HG03521 (cell line): ENCODE results near the gene RAET1E.
"Not testable (repeated sequence)": the region's sequence is repeated elsewhere in the genome, so short reads cannot be mapped to it uniquely, and the experiment has no call there.

Source experiments
- ATAC-seq: cut with Tn5 transposase; IDR thresholded peaks from one replicate; pipeline ENCODE4 v1.9.1; 2021; ENCODE audit warnings: mild to moderate bottlenecking, moderate library complexity; ENCODE audit not compliant: unreplicated experiment

Gene RAET1E

GRCh38 chr6:149863698-149864577, 34.0 kb downstream of the RAET1E start, which contains the start of gene LRP11:
TSS of gene LRP11 (minus strand) at chr6:149864359. CDS start at chr6:149864020, 339 bp downstream.
- peak; percentile 88 for ATAC-seq

- ATAC-seq, result peak; percentile 34
Observed at GRCh38 chr6:149862922-149863697, 34.8 kb downstream of the RAET1E start.

GRCh38 chr6:149862424-149862738, 35.5 kb downstream of the RAET1E start:
- not testable (repeated sequence) for ATAC-seq

GRCh38 chr6:149861603-149862423, 36.1 kb downstream of the RAET1E start:
- ATAC-seq, result no peak

DNA sequence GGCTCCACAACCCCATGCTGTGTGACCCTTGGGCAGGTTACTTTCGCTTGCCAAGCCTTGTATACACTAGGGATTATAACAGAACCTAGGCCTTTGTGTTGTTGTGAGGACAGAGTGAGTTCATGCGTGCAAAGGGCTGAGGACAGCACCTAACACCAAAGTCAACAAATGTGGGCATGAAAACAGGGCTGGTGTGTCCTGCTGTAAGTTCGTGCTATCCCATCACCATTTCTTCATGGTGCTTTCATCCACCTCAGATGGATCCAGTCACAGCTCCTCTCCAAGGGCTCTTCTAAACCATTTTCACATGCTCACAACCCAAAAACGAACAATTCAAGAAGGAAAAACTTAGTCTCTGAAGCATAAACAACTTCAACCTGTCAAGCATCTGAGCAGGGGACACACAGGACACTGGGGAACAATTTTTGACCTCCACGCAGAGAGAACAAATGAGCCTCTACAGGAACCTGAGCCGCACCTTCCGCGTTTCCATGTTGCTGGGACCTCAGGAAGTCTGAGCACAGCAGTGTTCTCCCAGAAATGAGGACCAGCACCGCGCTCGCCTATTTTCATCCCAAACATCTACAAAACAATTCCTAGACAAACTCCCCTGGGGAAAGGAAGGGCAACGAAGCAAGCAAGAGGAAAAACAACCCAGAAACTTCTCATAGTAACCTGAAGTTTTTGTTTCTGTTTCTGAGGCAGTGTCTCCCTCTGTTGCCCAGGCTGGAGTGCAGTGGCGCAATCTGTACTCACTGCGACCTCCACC, 36.9 kb downstream of the RAET1E start:
- ATAC-seq, result no peak

GRCh38 chr6:149860513-149860833, 37.4 kb downstream of the RAET1E start:
- ATAC-seq, result no peak

GRCh38 chr6:149859938-149860337, 38.0 kb downstream of the RAET1E start:
- ATAC-seq, result no peak

GRCh38 chr6:149859368-149859767, 38.5 kb downstream of the RAET1E start:
- ATAC-seq, result no peak

- no peak for ATAC-seq
Observed at GRCh38 chr6:149857541-149857940, 40.4 kb downstream of the RAET1E start.

DNA sequence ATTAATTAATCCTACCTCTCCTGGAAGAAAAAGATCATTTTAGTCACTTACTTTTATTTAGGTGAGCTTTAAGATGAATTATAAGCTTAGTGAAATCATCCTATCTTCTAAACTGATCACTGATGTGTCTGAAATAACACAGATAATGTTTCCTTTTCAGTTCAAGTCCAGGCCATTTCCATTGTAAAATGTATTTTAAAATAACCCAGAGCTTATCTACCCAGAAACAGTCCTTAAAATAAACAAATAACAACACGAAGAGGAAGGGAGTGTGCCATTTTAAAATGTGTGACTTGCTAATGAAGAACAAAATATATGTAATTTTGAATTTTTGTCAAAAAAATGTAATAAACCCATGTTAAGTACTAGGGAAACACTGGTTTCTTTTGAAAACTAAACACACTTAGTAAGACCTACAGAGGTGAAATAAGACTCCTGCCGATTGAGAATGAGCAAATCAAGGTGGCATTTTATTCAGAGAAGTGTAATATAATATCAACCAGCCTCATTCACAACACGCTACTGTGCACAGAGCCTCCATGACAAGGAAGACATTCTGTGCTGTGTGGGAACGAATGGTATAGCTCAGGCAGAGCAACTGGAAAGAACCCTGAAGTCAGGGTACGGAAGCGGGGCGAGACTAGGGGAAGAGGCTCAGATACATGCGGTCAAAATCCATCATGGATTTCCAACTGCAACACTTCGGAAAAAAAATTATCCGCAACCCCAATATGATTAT, 41.5 kb downstream of the RAET1E start:
- ATAC-seq, result no peak

DNA sequence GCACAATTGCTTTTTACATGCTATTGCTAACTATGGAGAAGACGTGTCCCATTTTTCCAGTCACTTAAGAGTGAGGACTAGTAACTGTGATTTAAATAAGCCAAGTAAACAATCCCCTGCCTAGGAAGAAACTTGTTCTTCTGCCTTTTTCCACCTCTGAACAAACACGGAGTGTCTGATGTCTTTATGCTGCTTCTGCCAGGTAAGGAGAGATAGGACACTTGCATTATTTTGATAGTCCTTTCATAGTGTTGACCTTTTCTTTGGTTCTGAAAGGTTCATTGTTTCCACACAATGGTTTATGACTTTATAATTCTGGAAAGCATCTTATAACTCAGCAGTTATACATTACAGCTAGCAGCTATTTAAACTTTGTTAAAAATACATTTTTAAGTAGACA, 42.2 kb downstream of the RAET1E start:
- ATAC-seq, result no peak

DNA sequence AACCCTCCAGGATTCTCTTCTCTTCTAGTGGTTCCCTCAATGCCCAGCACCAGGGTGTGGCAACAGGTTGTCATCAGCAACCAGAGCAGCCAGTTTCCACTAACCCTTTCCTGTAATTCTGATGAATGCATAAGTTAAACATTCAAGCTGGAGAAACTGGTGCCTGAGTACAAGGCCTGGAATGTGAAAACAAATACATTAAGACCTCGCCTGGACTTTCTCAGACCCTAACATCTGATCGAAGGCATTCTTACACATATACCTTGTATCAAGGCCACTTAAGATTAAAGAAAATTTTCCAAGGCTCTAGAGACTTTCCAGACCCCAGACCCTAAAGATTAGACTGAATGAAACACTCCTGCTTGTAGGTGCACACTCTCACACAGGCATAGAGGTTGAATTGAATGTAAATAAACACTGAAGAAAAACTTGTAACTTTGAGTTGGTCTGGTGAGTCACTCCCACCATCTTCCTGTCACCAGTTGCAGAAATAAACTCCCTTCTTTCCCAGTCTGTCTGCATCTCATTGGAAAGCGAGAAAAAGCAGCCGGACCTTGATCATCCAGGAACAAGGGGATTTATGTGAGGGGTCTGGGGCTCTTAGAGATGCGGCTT, 42.8 kb downstream of the RAET1E start:
- no peak for ATAC-seq

GRCh38 chr6:149854532-149854931, 43.4 kb downstream of the RAET1E start:
- no peak for ATAC-seq

- ATAC-seq, result not testable (repeated sequence)
Observed at GRCh38 chr6:149854017-149854416, 43.9 kb downstream of the RAET1E start.

DNA sequence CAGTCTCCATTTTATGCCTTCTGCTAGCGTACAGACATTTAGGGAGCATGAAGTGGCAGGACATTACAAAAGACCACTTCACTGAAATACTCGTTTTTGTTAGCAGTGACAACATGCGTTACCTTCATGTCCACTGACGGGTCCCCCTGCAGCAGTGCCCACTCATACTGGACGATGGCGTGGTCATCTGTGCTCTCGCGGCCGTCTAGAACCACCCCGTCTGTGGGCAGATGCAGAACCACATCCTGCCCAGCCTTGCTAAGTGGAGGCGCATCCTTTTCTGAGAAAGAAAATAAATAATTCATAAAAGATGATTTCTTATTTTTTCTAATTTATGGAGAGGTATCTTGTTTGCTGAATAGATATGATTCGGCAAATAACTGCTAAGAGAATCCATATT, 45.0 kb downstream of the RAET1E start:
- ATAC-seq, result no peak

- no peak for ATAC-seq
Observed at GRCh38 chr6:149852180-149852579, 45.7 kb downstream of the RAET1E start.

DNA sequence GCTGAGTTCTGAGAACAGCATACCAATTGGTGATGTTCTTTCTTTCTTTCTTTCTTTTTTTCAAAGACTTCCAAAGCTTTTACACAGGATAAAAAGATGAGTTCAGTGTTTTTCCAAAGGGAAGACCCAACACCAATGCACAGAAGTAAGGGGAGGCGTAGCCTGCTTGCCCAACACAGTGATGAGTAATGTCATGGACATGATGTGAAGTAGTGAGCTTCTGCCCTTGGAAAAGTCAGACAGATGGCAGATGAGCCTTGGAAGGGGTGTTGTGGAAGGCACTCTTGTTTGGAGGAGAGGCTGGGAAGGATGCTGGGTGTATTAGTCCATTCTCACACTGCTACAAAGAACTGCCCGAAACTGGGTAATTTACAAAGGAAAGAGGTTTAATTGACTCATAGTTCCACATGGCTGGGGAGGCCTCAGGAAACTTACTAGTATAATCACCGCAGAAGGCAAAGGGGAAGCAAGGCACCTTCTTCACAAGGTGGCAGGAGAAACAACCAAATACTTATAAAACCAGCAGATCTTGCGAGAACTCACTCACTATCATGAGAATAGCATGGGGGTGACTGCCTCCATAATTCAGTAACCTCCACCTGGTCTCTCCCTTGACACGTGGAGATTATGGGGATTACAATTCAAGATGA, 46.3 kb downstream of the RAET1E start:
- no peak for ATAC-seq

DNA sequence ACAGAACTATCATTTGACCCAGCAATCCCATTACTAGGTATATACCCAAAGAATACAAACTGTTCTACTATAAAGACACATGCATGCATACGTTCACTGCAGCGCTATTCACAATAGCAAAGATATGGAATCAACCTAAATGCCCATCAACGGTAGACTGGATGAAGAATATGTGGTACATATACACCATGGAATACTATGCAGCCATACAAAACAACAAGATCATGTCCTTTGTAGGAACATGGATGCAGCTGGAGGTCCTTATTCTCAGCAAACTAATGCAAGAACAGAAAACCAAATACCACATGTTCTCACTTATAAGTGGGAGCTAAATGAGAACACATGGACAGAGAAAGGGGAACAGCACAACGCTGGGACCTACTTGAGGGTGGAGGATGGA, 49.6 kb downstream of the RAET1E start:
- not testable (repeated sequence) for ATAC-seq
